IPS-15b (cell line): ENCODE data around the gene RHBDD2.
"Not testable (repeated sequence)": the region's sequence is repeated elsewhere in the genome, so short reads cannot be mapped to it uniquely, and the experiment has no call there.

Experiments used
- H3K27me3 ChIP-seq: one replicate; pipeline ENCODE4 v1.6.1; 2013; ENCODE audit warnings: low read length; ENCODE audit not compliant: control insufficient read depth, insufficient read depth
- H3K36me3 ChIP-seq: one replicate; pipeline ENCODE4 v1.6.1; 2013; ENCODE audit warnings: low read length; ENCODE audit not compliant: control insufficient read depth, insufficient read depth
- H3K4me1 ChIP-seq: one replicate; pipeline ENCODE4 v1.6.1; 2013; ENCODE audit warnings: mild to moderate bottlenecking, low read length; ENCODE audit not compliant: control insufficient read depth, insufficient read depth
- H3K4me3 ChIP-seq: one replicate; pipeline ENCODE4 v1.5.1; 2013; ENCODE audit warnings: low read depth, low read length
- H3K9ac ChIP-seq: one replicate; pipeline ENCODE4 v1.6.1; 2013; ENCODE audit warnings: low read depth, mild to moderate bottlenecking, low read length
- H3K9me3 ChIP-seq: one replicate; pipeline ENCODE4 v1.6.1; 2013; ENCODE audit warnings: mild to moderate bottlenecking, low read length; ENCODE audit not compliant: control insufficient read depth, insufficient read depth

The RHBDD2 gene

DNA sequence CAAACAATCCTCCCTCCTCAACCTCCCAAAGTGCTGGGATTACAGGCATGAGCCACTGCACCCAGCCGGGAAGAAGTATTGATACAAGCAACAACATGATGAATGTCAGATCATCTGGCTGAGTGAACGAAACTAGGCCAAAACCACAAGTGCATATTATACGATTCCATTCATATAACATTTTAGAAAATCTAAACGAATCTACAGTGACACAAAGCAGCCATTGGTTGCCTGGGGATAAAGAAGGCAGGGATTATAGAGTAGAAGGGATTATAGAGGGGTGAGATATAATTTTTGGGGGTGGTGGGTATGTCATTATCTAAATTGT, 11.5 kb upstream of the RHBDD2 start:
- H3K27me3 ChIP-seq = no peaks in the 10 kb centered on the region
- no peak overlapping the region for H3K4me3 ChIP-seq
- H3K9ac ChIP-seq = no peak overlapping the region
- no peaks in the 10 kb centered on the region for H3K36me3 ChIP-seq
- H3K9me3 ChIP-seq = no peaks in the 10 kb centered on the region
- H3K4me1 ChIP-seq = no peaks in the 10 kb centered on the region

DNA sequence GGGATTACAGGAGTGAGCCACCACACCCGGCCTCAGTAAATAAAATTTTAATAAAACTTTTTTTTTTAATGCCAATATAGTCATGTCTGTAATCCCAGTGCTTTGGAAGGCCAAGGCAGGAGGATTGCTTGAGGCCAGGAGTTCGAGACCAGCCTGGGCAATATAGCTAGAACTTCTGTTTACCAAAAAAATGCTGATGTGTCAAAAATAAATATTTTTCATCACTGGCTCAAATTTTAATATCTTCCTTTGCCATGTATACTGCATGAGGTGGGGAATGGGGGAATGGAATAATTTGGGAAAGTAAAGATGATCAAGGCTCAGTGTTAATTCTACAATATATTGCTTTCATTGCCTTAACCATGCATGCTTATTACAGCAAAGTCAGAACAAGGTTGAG, 10.7 kb upstream of the RHBDD2 start:
- no peak overlapping the region for H3K9ac ChIP-seq
- H3K36me3 ChIP-seq = no peaks in the 10 kb centered on the region
- H3K9me3 ChIP-seq = no peaks in the 10 kb centered on the region
- H3K4me1 ChIP-seq = no peaks in the 10 kb centered on the region
- no peak overlapping the region for H3K4me3 ChIP-seq
- no peaks in the 10 kb centered on the region for H3K27me3 ChIP-seq

DNA sequence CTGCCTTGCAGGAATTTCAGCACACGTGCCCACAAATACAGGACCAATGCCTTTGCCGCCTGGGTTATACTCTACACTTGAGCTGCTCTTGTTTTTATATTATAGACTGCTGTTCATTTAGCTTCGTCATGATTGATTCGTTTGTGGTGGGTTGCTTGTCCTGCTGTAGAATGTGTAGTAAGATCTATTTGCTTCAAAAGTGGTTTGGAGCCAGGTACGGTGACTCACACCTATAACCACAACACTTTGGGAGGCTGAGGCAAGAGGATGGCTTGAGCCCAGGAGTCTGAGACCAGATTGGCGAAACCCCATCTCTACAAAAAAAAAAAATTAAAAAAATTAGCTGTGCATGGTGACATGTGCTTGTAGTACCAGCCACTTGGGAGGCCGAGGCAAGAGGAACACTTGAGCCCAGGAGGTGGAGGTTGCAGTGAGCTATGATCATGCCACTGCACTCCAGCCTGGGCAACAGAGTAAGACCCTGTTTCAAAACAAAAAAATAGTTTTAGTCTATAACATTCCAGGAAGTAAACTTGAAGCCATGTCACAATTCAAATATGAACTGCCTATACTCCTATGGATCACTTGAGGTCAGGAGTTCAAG, 9.0 kb upstream of the RHBDD2 start:
- H3K4me3 ChIP-seq = no peak overlapping the region
- no peaks in the 10 kb centered on the region for H3K4me1 ChIP-seq
- H3K9me3 ChIP-seq = no peaks in the 10 kb centered on the region
- H3K9ac ChIP-seq = no peak overlapping the region
- no peaks in the 10 kb centered on the region for H3K27me3 ChIP-seq
- H3K36me3 ChIP-seq = no peaks in the 10 kb centered on the region

DNA sequence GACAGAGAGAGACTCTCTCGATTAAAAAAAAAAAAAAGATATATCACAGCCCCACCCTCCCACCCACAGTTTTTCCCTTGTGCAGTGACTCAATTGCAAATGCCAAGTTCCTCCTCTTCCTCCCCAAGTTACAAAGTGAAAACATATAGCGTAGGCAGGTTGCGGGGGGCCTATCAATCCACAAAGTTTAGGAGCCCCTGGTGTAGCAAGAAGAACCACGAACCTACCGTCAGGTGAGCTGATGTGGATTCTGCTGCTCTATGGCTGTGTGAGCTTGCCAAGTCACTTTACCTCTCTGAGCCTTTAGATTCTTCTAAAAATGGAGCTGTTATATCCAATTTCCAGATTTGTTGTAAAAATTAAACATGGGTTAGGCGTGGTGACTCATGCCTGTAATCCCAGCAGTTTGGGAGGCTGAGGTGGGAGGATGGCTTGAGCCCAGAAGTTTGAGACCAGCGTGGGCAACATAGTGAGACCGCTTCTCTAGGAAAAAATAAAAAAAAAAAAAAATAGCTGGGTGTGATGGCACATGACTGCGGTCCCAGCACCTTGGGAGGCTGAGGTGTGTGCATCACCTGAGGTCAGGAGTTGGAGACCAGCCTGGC, 8.2 kb upstream of the RHBDD2 start:
- H3K9me3 ChIP-seq = no peaks in the 10 kb centered on the region
- H3K27me3 ChIP-seq = no peaks in the 10 kb centered on the region
- no peaks in the 10 kb centered on the region for H3K4me1 ChIP-seq
- no peaks in the 10 kb centered on the region for H3K36me3 ChIP-seq
- no peak overlapping the region for H3K4me3 ChIP-seq
- no peak overlapping the region for H3K9ac ChIP-seq

DNA sequence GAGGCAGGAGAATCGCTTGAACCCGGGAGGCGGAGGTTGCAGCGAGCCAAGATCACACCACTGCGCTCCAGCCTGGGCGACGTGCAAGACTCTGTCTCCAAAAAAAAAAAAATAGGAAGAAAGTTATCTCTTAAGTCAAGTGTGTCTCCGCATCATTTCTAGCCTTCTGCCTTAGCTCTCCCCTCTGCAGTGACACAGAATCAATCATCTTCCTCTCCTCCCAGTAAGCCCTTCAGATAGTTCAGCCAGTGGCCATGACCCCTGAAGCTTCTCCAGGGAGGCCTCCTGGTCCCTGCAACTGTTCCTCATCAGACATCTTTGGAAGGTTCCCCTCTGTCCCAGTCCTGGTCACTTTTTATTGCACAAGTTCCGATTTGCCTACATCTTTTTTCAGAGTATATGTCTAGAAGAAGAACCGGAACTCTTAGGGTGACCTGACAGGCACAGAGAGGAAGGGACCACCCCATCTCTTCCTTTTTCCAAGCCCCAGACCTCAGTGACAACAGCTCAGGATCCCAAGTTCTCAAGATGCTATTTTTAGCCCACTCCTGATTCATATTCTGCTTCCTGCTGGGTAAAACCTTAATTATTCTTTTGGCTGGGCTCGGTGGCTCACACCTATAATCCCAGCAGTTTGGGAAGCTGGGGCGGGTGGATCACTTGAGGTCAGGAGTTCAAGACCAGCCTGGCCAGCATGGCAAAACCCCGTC, 6.6 kb upstream of the RHBDD2 start:
- Histone ChIP-seq H3K9ac (no peak overlapping the region), H3K27me3 (no peaks in the 10 kb centered on the region), H3K9me3 (no peaks in the 10 kb centered on the region), H3K4me1 (no peaks in the 10 kb centered on the region), H3K4me3 (no peak overlapping the region), H3K36me3 (no peaks in the 10 kb centered on the region)

DNA sequence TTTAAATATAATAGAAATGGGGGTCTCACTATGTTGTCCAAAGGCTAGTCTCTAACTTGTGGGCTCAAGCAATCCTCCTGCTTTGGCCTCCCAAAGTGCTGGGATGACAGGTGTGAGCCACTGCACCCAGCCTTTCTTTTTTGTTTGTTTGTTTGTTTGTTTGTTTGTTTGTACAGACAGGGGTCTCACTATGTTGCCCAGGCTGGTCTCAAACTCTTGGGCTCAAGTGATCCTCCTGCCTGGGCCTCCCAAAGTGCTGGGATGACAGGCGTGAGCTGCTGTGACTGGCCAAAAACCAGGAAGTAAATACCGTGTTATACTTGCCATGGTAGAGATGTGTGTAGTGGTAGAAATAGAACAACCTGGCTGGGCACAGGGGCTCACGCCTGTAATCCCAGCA, 4.7 kb upstream of the RHBDD2 start:
- H3K27me3 ChIP-seq, H3K9ac ChIP-seq, H3K9me3 ChIP-seq, H3K36me3 ChIP-seq, H3K4me3 ChIP-seq, H3K4me1 ChIP-seq: not testable (repeated sequence)

DNA sequence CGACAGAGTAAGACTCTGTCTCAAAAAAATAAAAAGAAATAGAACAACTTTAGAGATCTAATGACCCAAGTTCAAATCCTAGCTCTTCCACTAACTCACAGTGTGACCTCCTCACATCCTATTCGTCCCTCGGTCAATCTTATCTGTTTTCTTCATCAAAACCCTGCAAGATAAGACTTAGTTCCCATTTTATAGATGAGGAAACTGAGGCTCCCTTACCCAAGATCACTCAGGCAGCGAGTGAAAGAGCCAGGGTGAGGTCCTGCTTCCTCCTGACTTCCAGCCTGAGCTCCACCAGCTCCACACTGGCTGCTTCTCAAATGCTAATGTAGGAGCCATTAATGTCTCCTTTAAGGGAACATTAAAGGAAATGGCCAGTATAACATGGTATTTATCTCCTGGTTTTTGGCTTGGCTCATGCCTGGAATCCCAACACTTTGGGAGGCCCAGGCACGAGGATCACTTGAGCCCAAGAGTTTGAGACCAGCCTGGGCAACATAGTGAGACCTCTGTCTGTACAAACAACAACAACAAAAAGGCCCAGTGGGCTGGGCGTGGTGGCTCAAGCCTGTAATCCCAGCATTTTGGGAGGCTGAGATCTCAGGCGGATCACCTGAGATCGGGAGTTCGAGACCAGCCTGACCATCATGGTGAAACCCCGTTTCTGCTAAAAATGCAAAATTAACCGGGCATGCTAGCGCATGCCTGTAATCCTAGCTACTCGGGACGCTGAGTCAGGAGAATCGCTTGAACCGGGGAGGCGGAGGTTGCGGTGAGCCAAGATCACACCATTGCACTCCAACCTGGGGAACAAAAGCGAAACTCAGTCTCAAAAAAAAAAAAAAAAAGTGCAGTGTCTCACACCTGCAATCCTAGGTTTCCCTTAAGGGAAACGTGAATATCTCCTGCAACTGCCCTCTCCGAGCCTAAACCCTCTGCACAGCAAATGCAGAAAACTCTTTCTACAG, 3.4 kb upstream of the RHBDD2 start:
- Histone ChIP-seq H3K9me3 (no peaks in the 10 kb centered on the region), H3K27me3 (peaks cover 11% of the 10 kb centered on the region), H3K4me3 (no peak overlapping the region), H3K9ac (no peak overlapping the region), H3K4me1 (peaks cover 11% of the 10 kb centered on the region), H3K36me3 (no peaks in the 10 kb centered on the region)

DNA sequence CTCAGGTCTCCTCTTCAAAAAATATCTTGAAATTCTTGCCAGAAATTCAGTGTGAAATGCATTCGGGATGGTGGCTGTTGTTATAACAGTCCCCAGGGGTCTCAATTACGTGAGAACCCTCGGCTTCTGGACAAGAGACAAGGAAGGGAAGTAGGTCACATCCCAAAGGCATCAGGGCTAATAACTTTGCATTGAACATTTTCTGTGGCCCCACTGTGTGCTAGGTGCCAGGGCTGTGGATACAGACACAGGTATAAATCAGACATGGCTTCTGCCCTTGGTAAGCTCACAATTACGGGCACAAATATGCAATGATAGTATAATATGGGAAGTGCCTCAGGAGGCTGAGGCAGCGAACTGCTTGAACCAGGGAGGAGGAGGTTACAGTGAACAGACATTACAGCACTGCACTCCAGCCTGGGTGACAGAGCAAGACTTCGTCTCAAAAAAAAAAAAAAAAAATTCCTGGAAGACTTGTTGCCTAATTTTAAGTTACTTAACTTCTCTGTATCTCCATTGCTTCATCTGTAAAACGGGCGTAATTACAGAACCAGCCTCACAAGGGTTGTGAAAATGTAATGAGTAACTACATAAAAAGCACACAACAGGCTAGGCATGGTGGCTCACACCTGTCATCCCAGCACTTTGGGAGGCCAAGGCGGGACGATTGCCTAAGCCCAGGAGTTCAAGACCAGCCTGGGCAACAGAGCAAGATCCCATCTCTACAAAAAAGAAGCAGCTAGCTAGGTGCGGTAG, 2.5 kb upstream of the RHBDD2 start:
- H3K4me3 ChIP-seq = no peak overlapping the region
- no peaks in the 10 kb centered on the region for H3K36me3 ChIP-seq
- H3K9me3 ChIP-seq = no peaks in the 10 kb centered on the region
- peaks cover 11% of the 10 kb centered on the region for H3K4me1 ChIP-seq
- peaks cover 17% of the 10 kb centered on the region for H3K27me3 ChIP-seq
- H3K9ac ChIP-seq = no peak overlapping the region

DNA sequence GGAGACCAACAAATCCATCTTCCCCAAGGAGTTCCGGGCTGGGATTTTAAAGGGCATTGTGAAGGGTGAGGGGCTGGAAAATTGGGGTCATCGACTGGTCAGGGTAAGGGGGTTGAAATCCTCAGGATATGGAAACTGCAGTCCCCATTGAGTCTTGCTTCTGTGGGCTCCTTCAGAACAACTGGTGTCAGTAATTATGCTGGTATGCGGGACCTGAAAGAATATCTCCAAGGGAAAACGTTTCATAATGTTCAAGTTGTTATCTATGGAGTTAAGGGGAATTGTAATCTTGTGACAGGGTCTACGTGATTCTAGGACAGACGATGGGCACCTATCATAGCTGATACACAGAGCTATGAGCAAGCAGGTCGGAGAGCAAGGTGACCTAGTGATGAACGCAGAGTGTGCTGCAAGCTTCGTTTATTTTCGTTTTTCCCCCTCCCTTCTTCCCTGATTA, 494 bp upstream of the RHBDD2 start:
- peaks cover 11% of the 10 kb centered on the region for H3K4me1 ChIP-seq
- H3K9ac ChIP-seq = no peak overlapping the region
- H3K9me3 ChIP-seq = no peaks in the 10 kb centered on the region
- H3K4me3 ChIP-seq = peak overlapping the region; percentile 20
- peaks cover 8% of the 10 kb centered on the region for H3K36me3 ChIP-seq
- peaks cover 17% of the 10 kb centered on the region for H3K27me3 ChIP-seq

DNA sequence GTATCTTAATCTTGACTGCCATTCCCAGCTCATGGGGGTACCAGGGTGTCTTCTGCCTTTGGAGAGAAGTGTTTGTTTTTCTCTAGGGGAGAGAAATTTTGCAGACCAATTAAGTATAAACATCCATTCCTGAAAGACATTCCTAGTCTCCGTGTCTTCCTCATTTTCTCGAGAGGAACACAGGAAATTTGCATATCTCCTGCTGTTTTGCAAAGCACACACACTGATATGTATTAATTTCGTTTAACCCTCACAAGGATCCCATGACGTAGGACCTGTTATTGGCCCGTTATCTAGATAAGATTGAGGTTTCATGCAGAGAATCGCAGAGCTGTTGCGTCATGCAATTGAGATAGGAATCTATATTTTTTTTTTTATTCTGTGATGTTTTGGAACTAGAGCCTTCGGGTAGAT, 944 bp downstream of the RHBDD2 start:
- Histone ChIP-seq H3K4me1 (peaks cover 11% of the 10 kb centered on the region), H3K9me3 (no peaks in the 10 kb centered on the region), H3K9ac (no peak overlapping the region), H3K27me3 (peaks cover 17% of the 10 kb centered on the region), H3K4me3 (peak overlapping the region; percentile 85), H3K36me3 (peaks cover 16% of the 10 kb centered on the region)

DNA sequence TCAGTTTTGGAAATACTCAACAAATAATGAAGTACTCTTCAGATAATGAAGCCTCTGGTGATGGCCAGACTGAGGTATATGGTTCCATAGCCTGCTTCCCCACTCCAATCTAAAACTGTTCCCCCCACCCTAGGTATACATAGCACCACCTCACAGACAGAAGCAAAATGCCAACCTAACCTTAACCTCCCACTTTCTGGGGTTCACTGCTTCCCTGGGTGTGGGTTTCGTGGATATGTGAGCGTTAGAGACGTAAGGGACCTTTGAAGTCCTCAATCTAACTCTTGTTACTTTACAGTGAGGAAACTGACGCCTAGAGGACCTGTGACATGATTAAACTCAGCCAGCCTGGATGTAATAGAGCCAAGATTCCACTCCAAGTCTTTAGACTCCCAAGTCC, 1.4 kb downstream of the RHBDD2 start:
- H3K4me1 ChIP-seq = peaks cover 11% of the 10 kb centered on the region
- H3K4me3 ChIP-seq = peak overlapping the region; percentile 85
- no peak overlapping the region for H3K9ac ChIP-seq
- H3K9me3 ChIP-seq = no peaks in the 10 kb centered on the region
- H3K36me3 ChIP-seq = peaks cover 18% of the 10 kb centered on the region
- peaks cover 17% of the 10 kb centered on the region for H3K27me3 ChIP-seq
